ENCODE measurements around the gene PAF1. TPM values are rescaled to one million over a fixed set of nuclear protein-coding genes. Genes with fewer than 3 reads are reported as not detected.

The PAF1 gene
- total RNA-seq, 1 experiment from 2014 or later = 53.5 TPM

DNA sequence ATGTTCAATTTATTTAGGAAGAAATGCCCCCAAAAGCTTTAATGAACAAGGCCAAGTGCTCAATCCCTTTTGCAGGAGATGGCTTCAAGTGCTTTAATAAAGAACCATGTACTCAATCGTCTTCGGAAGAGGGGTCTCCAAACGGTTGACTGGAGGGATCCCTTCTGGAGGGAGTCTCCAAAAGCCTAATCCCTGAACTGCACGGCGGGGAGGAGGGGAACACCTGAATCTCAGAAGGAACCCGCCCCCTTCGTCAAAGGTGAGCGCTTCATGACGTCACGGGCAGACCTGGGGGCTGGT lies 505 bp downstream of the PAF1 start:
- no peaks in the 10 kb centered on the region for H4K20me1 ChIP-seq (ENCODE audit: insufficient read depth)
- intact Hi-C loops (cut with micrococcal nuclease) = loop anchor here (2.0 to 5.0 kb wide), 2 partner anchors 40 to 178 kb away; no protein-coding TSS in a partner anchor
- H3K9ac ChIP-seq (ENCODE audit: low read length) = peak overlapping the region; percentile 90
- RAD21 ChIA-PET (ENCODE audit: low non-redundant PET in 1 of 2, low total read pairs in 2 of 2, uncharacterized antibody in 2 of 2, unreplicated experiment in 2 of 2) = no interaction called here
- H3K36me3 ChIP-seq (ENCODE audit: control insufficient read depth in 1 of 2, insufficient read depth in 2 of 2, low read length in 2 of 2) = peaks cover 25 to 39% of the 10 kb centered on the region in 2 experiments; a peak in 3 of 4 replicates
- peaks cover 14% of the 10 kb centered on the region in 2 experiments for H3K4me1 ChIP-seq (ENCODE audit: control insufficient read depth in 1 of 2, insufficient read depth in 2 of 2, low read length in 2 of 2)
- ATAC-seq (peak; percentile 56), DNase-seq (ENCODE audit: low read depth, low spot score) (peak; percentile 84)
- POLR2A ChIA-PET = interaction anchor here (0.6 to 2.2 kb wide), 14 partner anchors 11 to 1448 kb away, joined by 3 to 39 read pairs (median 6); partner anchors contain the start of genes RPS16, SAMD4B, SUPT5H and ZFP36
- H3K4me3 ChIP-seq (replicated peaks in 1 of 2; ENCODE audit: low read depth in 1 of 2, low read length in 2 of 2) = peak overlapping the region; percentile 91 to 100
- no peak for TF ChIP-seq POLR2AphosphoS5 (IDR thresholded peaks at IDR 0.05; ENCODE audit: low read depth, low read length)
- no peak for TF ChIP-seq CBX3 (IDR thresholded peaks at IDR 0.05; ENCODE audit: low read depth)
- no peak for TF ChIP-seq ZFX (IDR thresholded peaks at IDR 0.05)
- no peak for TF ChIP-seq TCF7L2 (IDR thresholded peaks at IDR 0.05; ENCODE audit: borderline replicate concordance, extremely low read depth, insufficient read depth, insufficient read length)
- TF ChIP-seq POLR2A (IDR thresholded peaks at IDR 0.05; ENCODE audit: borderline replicate concordance, extremely low read depth, insufficient read depth, insufficient read length) = no peak
- no peak for TF ChIP-seq CEBPB (IDR thresholded peaks at IDR 0.05; ENCODE audit: low read depth)
- no peak for TF ChIP-seq RAD21 (IDR thresholded peaks at IDR 0.05; ENCODE audit: low read depth)
- BruUV-seq (replicated peaks) = TSS peak; percentile 61
- H2AFZ ChIP-seq (ENCODE audit: low read depth, low read length, poor library complexity, severe bottlenecking) = no peak overlapping the region
- H3K9me3 ChIP-seq (ENCODE audit: control insufficient read depth in 1 of 2, insufficient read depth in 1 of 2, low read depth in 1 of 2, low read length in 2 of 2) = no peaks in the 10 kb centered on the region
- H3K79me2 ChIP-seq (ENCODE audit: insufficient read depth, low read length) = peaks cover 39% of the 10 kb centered on the region
- CTCF ChIA-PET = interaction anchor here (1.1 to 2.2 kb wide), 4 partner anchors 21 to 42 kb away, joined by 3 to 8 read pairs (median 4); partner anchors contain the start of gene PLEKHG2
- no peaks in the 10 kb centered on the region for H3K27me3 ChIP-seq (ENCODE audit: insufficient read depth, low read length)
- peak overlapping the region; percentile 76 for H3K4me2 ChIP-seq (ENCODE audit: low read length)
- peak overlapping the region; percentile 96 for H3K27ac ChIP-seq (ENCODE audit: low read depth, low read length)
- H3K9me2 ChIP-seq (ENCODE audit: insufficient read depth) = no peaks in the 10 kb centered on the region

DNA sequence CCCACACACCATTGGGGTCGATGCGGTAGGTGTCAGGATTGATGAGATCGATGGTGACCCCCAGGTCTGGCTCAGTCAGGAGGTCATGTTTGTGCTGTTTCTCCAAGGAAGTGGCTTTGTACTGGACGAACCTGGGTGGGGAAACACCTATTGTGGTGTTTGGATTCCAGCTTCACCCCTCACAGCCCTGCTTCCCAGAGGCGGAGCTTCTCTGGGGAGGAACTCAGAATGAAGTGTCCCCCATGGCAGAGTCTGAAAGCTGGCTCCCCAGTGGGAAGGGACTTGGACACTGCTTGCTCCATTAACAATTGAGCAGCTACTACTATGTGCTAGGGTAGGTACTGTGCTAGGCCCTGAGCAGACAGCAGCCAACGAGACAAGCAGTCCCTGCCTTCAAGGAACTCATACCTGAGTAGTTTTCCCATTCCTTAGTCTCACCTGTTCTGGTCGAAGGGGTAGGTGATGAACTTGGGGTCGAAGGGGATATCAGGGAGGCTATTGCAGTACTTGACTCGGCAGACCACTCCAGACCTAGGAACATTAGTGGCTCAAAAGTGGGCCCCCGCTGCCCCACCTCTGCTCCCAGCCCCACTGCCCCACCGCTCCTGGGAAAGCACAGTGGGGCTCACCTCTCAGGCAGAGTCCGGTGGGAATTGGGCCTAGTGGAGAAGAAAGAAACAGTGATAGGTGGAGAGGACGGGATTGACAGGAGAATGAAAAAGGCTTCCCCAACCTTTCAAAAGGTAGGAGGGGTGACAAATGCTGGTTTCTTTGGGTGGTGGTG lies 1.1 kb downstream of the PAF1 start:
- Histone ChIP-seq H3K79me2 (ENCODE audit: insufficient read depth, low read length) (peaks cover 39% of the 10 kb centered on the region), H3K27ac (ENCODE audit: low read depth, low read length) (peak overlapping the region; percentile 96), H4K20me1 (ENCODE audit: insufficient read depth) (no peaks in the 10 kb centered on the region), H3K27me3 (ENCODE audit: insufficient read depth, low read length) (no peaks in the 10 kb centered on the region), H2AFZ (ENCODE audit: low read depth, low read length, poor library complexity, severe bottlenecking) (no peak overlapping the region), H3K4me1 (ENCODE audit: control insufficient read depth in 1 of 2, insufficient read depth in 2 of 2, low read length in 2 of 2) (peaks cover 14% of the 10 kb centered on the region in 2 experiments), H3K9me2 (ENCODE audit: insufficient read depth) (no peaks in the 10 kb centered on the region), H3K36me3 (ENCODE audit: control insufficient read depth in 1 of 2, insufficient read depth in 2 of 2, low read length in 2 of 2) (peaks cover 30 to 39% of the 10 kb centered on the region in 2 experiments; a peak in 3 of 4 replicates), H3K9ac (ENCODE audit: low read length) (peak overlapping the region; percentile 90), H3K9me3 (ENCODE audit: control insufficient read depth in 1 of 2, insufficient read depth in 1 of 2, low read depth in 1 of 2, low read length in 2 of 2) (no peaks in the 10 kb centered on the region), H3K4me3 (replicated peaks in 1 of 2; ENCODE audit: low read depth in 1 of 2, low read length in 2 of 2) (peak overlapping the region; percentile 91 to 100), H3K4me2 (ENCODE audit: low read length) (peak overlapping the region; percentile 76)
- intact Hi-C loops (cut with micrococcal nuclease) = loop anchor here (2.0 to 5.0 kb wide), 2 partner anchors 41 to 178 kb away; no protein-coding TSS in a partner anchor
- DNase-seq (ENCODE audit: low read depth, low spot score) = no peak
- CTCF ChIA-PET = no interaction called here
- RAD21 ChIA-PET (ENCODE audit: low non-redundant PET in 1 of 2, low total read pairs in 2 of 2, uncharacterized antibody in 2 of 2, unreplicated experiment in 2 of 2) = no interaction called here
- ATAC-seq = no peak
- BruUV-seq (replicated peaks) = no TSS peak
- POLR2A ChIA-PET = interaction anchor here (1.7 kb wide), 1 partner anchor 56 kb away, joined by 6 read pairs; the partner anchor contains the start of gene SUPT5H
- TF ChIP-seq CBX3 (IDR thresholded peaks at IDR 0.05; ENCODE audit: low read depth) (no peak), CTCF (IDR thresholded peaks at IDR 0.05 in 2 of 3, conservative IDR thresholded peaks at IDR 0.05 in 1 of 3; ENCODE audit: borderline replicate concordance in 1 of 3, insufficient read depth in 1 of 3, low read depth in 2 of 3, low read length in 2 of 3) (no peak), JUND (IDR thresholded peaks at IDR 0.05) (no peak), ELF1 (IDR thresholded peaks at IDR 0.05; ENCODE audit: borderline replicate concordance, low read depth) (no peak), REST (IDR thresholded peaks at IDR 0.05; ENCODE audit: low read depth) (no peak), POLR2A (IDR thresholded peaks at IDR 0.05; ENCODE audit: borderline replicate concordance, extremely low read depth, insufficient read depth, insufficient read length) (no peak)
- TF ChIP-seq, protein P1, sequence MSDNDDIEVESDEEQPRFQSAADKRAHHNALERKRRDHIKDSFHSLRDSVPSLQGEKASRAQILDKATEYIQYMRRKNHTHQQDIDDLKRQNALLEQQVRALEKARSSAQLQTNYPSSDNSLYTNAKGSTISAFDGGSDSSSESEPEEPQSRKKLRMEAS (IDR thresholded peaks at IDR 0.05) = no peak
- TF ChIP-seq, protein P2, sequence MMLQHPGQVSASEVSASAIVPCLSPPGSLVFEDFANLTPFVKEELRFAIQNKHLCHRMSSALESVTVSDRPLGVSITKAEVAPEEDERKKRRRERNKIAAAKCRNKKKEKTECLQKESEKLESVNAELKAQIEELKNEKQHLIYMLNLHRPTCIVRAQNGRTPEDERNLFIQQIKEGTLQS (IDR thresholded peaks at IDR 0.05) = no peak
